Osteoblast (primary cell): ENCODE results near the gene ARMC5. TPM values are rescaled to one million over a fixed set of nuclear protein-coding genes. Genes with fewer than 3 reads are reported as not detected.

ENCODE experiments used
- DNase-seq: peaks from one replicate; pipeline ENCODE4 v3.0.0; 2011; ENCODE audit warnings: low spot score, mixed read lengths; ENCODE audit not compliant: insufficient read length; ENCODE audit errors: missing footprints
- H2AFZ ChIP-seq: 2 replicates; pipeline ENCODE4 v1.6.0; 2011; ENCODE audit warnings: mild to moderate bottlenecking, low read length
- H3K27ac ChIP-seq: 2 replicates; pipeline ENCODE4 v1.5.1; 2011; ENCODE audit warnings: mild to moderate bottlenecking, low read depth, low read length, moderate library complexity
- H3K27me3 ChIP-seq: 2 replicates; pipeline ENCODE4 v1.6.0; 2012; ENCODE audit warnings: mild to moderate bottlenecking, control low read depth, inconsistent platforms, low read length, moderate library complexity; ENCODE audit not compliant: insufficient read depth
- H3K36me3 ChIP-seq: 2 replicates; pipeline ENCODE4 v1.5.1; 2011; ENCODE audit warnings: mild to moderate bottlenecking, low read length, control low read depth, moderate library complexity; ENCODE audit not compliant: insufficient read depth
- H3K4me1 ChIP-seq: 2 replicates; pipeline ENCODE4 v1.5.1; 2011; ENCODE audit warnings: mild to moderate bottlenecking, low read length, control low read depth, moderate library complexity; ENCODE audit not compliant: insufficient read depth
- H3K4me2 ChIP-seq: 2 replicates; pipeline ENCODE4 v1.6.0; 2011; ENCODE audit warnings: mild to moderate bottlenecking, low read length; ENCODE audit not compliant: insufficient read depth
- H3K4me3 ChIP-seq: fragments of 200-600 bp; sonication (generic); 3 replicates; pipeline ENCODE4 v1.5.1; 2012; ENCODE audit warnings: mild to moderate bottlenecking, low read length, inconsistent platforms; ENCODE audit not compliant: insufficient read depth
- H3K79me2 ChIP-seq: 2 replicates; pipeline ENCODE4 v1.6.0; 2012; ENCODE audit warnings: mild to moderate bottlenecking, low read length, control low read depth, inconsistent platforms; ENCODE audit not compliant: insufficient read depth
- H3K9me3 ChIP-seq: 2 replicates; pipeline ENCODE4 v1.5.1; 2011; ENCODE audit warnings: low read depth, low read length, control low read depth
- H4K20me1 ChIP-seq: 2 replicates; pipeline ENCODE4 v1.6.0; 2012; ENCODE audit warnings: mild to moderate bottlenecking, low read length, control low read depth; ENCODE audit not compliant: insufficient read depth
- CTCF ChIP-seq: IDR thresholded peaks from 2 replicates; pipeline ENCODE4 v1.5.1; 2011; ENCODE audit warnings: mild to moderate bottlenecking, low read depth, low read length, moderate library complexity; ENCODE audit errors: extremely low read depth
- total RNA-seq: library from RNA; depleted of rRNA; stranded (reverse); fragments of >200 nt; gene quantifications from 2 replicates; pipeline ENCODE4 v1.2.3, GENCODE V29; 2012

The ARMC5 gene
- total RNA-seq, 1 donor, result 12.7 TPM

DNA sequence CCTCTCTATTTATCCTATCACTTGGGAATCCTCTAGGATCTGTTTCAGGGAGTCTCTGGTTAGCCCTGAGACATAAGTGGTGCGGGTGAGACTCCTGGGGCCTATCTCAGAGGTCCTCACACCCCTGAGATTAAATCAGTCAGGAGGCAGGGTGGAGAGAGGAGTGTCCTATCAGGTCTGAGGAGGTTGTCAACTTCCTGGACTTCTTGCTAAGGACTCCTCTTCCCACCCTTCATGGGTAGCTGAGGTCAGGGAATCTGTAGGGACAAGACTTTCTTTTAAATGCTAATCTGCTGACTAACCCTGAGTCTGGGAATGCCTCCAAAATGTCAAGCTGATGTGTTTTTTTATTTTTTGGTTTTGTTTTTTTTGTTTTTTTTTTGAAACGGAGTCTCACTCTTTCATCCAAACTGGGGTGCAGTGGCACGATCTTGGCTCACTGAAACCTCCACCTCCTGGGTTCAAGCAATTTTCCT, 6.6 kb upstream of the ARMC5 start:
- DNase-seq, result peak; percentile 92
- Histone ChIP-seq H3K79me2 (peaks cover 27% of the 10 kb centered on the region), H2AFZ (peak overlapping the region; percentile 47), H4K20me1 (peaks cover 22% of the 10 kb centered on the region), H3K4me1 (peaks cover 53% of the 10 kb centered on the region), H3K36me3 (peaks cover 3% of the 10 kb centered on the region), H3K27ac (peak overlapping the region; percentile 82), H3K4me2 (peak overlapping the region; percentile 71), H3K4me3 (no peak overlapping the region), H3K27me3 (no peaks in the 10 kb centered on the region), H3K9me3 (no peaks in the 10 kb centered on the region)
- no peak for TF ChIP-seq CTCF

- peak overlapping the region; percentile 82 for H3K27ac ChIP-seq
- H3K9me3 ChIP-seq, result no peaks in the 10 kb centered on the region
- peak overlapping the region; percentile 18 for H3K4me3 ChIP-seq
- H3K79me2 ChIP-seq, result peaks cover 34% of the 10 kb centered on the region
- peaks cover 30% of the 10 kb centered on the region for H4K20me1 ChIP-seq
- peaks cover 59% of the 10 kb centered on the region for H3K4me1 ChIP-seq
- peak overlapping the region; percentile 71 for H3K4me2 ChIP-seq
- H2AFZ ChIP-seq, result no peak overlapping the region
- H3K36me3 ChIP-seq, result peaks cover 3% of the 10 kb centered on the region
- no peak for TF ChIP-seq CTCF
- DNase-seq, result peak; percentile 39
- H3K27me3 ChIP-seq, result no peaks in the 10 kb centered on the region
Observed at GRCh38 chr16:31453255-31454204, 5.8 kb upstream of the ARMC5 start.

GRCh38 chr16:31455601-31456314, 3.5 kb upstream of the ARMC5 start:
- H3K9me3 ChIP-seq, result no peaks in the 10 kb centered on the region
- H3K27ac ChIP-seq, result no peak overlapping the region
- peaks cover 30% of the 10 kb centered on the region for H4K20me1 ChIP-seq
- H3K27me3 ChIP-seq, result no peaks in the 10 kb centered on the region
- peaks cover 3% of the 10 kb centered on the region for H3K36me3 ChIP-seq
- DNase-seq, result peak; percentile 62
- peaks cover 66% of the 10 kb centered on the region for H3K4me1 ChIP-seq
- peaks cover 34% of the 10 kb centered on the region for H3K79me2 ChIP-seq
- peak; percentile 44 for TF ChIP-seq CTCF
- no peak overlapping the region for H2AFZ ChIP-seq
- peak overlapping the region; percentile 3 for H3K4me2 ChIP-seq
- H3K4me3 ChIP-seq, result no peak overlapping the region

DNA sequence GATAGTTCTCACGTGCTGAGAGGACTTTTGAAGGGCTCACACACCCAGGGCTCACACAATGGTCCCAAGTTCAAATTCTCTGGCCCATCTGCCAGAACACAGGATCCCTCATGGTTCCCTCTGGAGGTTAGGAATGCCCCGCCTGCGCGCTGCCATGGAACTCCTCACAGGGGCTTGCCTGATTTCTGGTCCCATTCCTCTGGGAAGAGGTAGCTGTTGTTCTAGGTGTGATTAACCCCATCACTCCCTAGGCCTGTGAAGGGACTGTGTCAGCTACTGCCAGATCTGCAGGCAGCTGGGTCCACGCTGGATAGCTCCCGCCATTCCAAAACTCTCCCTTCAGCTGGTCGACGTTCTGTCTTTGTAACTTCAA, 2.3 kb upstream of the ARMC5 start:
- no peak for TF ChIP-seq CTCF
- Histone ChIP-seq H3K36me3 (peaks cover 5% of the 10 kb centered on the region), H3K4me3 (peak overlapping the region; percentile 14), H4K20me1 (peaks cover 30% of the 10 kb centered on the region), H3K79me2 (peaks cover 44% of the 10 kb centered on the region), H3K27me3 (no peaks in the 10 kb centered on the region), H3K9me3 (no peaks in the 10 kb centered on the region), H2AFZ (no peak overlapping the region), H3K27ac (no peak overlapping the region), H3K4me2 (peak overlapping the region; percentile 93), H3K4me1 (peaks cover 60% of the 10 kb centered on the region)
- DNase-seq, result no peak
